ENCODE data around the gene GATB.

GATB gene

GRCh38 chr4:151671541-151672059 is 89.2 kb downstream of the GATB start:
- Histone ChIP-seq H3K4me2 (ENCODE audit: low read length) (no peak overlapping the region), H3F3A (ENCODE audit: insufficient read depth, low read length) (no peaks in the 10 kb centered on the region)
- TF ChIP-seq CTCF (IDR thresholded peaks at IDR 0.05; ENCODE audit: low read length) (no peak), EZH2 (IDR thresholded peaks at IDR 0.05; ENCODE audit: borderline replicate concordance, low read length) (no peak)

GRCh38 chr4:151670843-151671242 is 90.0 kb downstream of the GATB start:
- Histone ChIP-seq H3K4me2 (ENCODE audit: low read length) (no peak overlapping the region), H3F3A (ENCODE audit: insufficient read depth, low read length) (no peaks in the 10 kb centered on the region), H2AFZ (ENCODE audit: low read length) (no peak overlapping the region), H4K20me1 (ENCODE audit: insufficient read depth, low read length) (no peaks in the 10 kb centered on the region), H3K4me1 (ENCODE audit: insufficient read depth, low read length, severe bottlenecking) (no peaks in the 10 kb centered on the region), H3K27me3 (ENCODE audit: insufficient read depth, low read length) (no peaks in the 10 kb centered on the region), H3K36me3 (ENCODE audit: insufficient read depth, low read length) (no peaks in the 10 kb centered on the region), H3K4me3 (ENCODE audit: low read depth, low read length, poor library complexity, severe bottlenecking) (no peak overlapping the region), H3K9ac (ENCODE audit: low read length) (no peak overlapping the region), H3K9me3 (ENCODE audit: low read length) (no peaks in the 10 kb centered on the region), H3K79me2 (ENCODE audit: insufficient read depth, low read length) (no peaks in the 10 kb centered on the region), H3K9me2 (ENCODE audit: low read depth, low read length) (no peaks in the 10 kb centered on the region), H3K27ac (ENCODE audit: low read depth, low read length, poor library complexity, severe bottlenecking) (no peak overlapping the region)
- no peak for TF ChIP-seq EZH2 (IDR thresholded peaks at IDR 0.05; ENCODE audit: borderline replicate concordance, low read length)
- no peak for TF ChIP-seq CTCF (IDR thresholded peaks at IDR 0.05; ENCODE audit: low read length)

More at GRCh38 chr4:151671541-151672059, 89.2 kb downstream of the GATB start:
- no peaks in the 10 kb centered on the region for H3K9me3 ChIP-seq (ENCODE audit: low read length)
- H3K36me3 ChIP-seq (ENCODE audit: insufficient read depth, low read length) = no peaks in the 10 kb centered on the region
- no peaks in the 10 kb centered on the region for H3K9me2 ChIP-seq (ENCODE audit: low read depth, low read length)
- H3K9ac ChIP-seq (ENCODE audit: low read length) = no peak overlapping the region
- H2AFZ ChIP-seq (ENCODE audit: low read length) = no peak overlapping the region
- H3K4me1 ChIP-seq (ENCODE audit: insufficient read depth, low read length, severe bottlenecking) = no peaks in the 10 kb centered on the region
- H3K79me2 ChIP-seq (ENCODE audit: insufficient read depth, low read length) = no peaks in the 10 kb centered on the region
- H3K27ac ChIP-seq (ENCODE audit: low read depth, low read length, poor library complexity, severe bottlenecking) = no peak overlapping the region
- H4K20me1 ChIP-seq (ENCODE audit: insufficient read depth, low read length) = no peaks in the 10 kb centered on the region
- no peaks in the 10 kb centered on the region for H3K27me3 ChIP-seq (ENCODE audit: insufficient read depth, low read length)
- no peak overlapping the region for H3K4me3 ChIP-seq (ENCODE audit: low read depth, low read length, poor library complexity, severe bottlenecking)

- Histone ChIP-seq H3K9ac (ENCODE audit: low read length) (no peak overlapping the region), H3K4me3 (ENCODE audit: low read depth, low read length, poor library complexity, severe bottlenecking) (no peak overlapping the region), H3K79me2 (ENCODE audit: insufficient read depth, low read length) (no peaks in the 10 kb centered on the region), H4K20me1 (ENCODE audit: insufficient read depth, low read length) (no peaks in the 10 kb centered on the region), H3K4me2 (ENCODE audit: low read length) (no peak overlapping the region), H3K36me3 (ENCODE audit: insufficient read depth, low read length) (no peaks in the 10 kb centered on the region), H2AFZ (ENCODE audit: low read length) (no peak overlapping the region), H3F3A (ENCODE audit: insufficient read depth, low read length) (no peaks in the 10 kb centered on the region), H3K4me1 (ENCODE audit: insufficient read depth, low read length, severe bottlenecking) (no peaks in the 10 kb centered on the region), H3K27me3 (ENCODE audit: insufficient read depth, low read length) (no peaks in the 10 kb centered on the region), H3K9me2 (ENCODE audit: low read depth, low read length) (no peaks in the 10 kb centered on the region), H3K9me3 (ENCODE audit: low read length) (no peaks in the 10 kb centered on the region), H3K27ac (ENCODE audit: low read depth, low read length, poor library complexity, severe bottlenecking) (no peak overlapping the region)
- TF ChIP-seq EZH2 (IDR thresholded peaks at IDR 0.05; ENCODE audit: borderline replicate concordance, low read length) (no peak), CTCF (IDR thresholded peaks at IDR 0.05; ENCODE audit: low read length) (no peak)
Measured at GRCh38 chr4:151669990-151670389, 90.8 kb downstream of the GATB start.
